ENCODE measurements around the gene SPDYE11.
"Not testable (repeated sequence)": the region's sequence is repeated elsewhere in the genome, so short reads cannot be mapped to it uniquely, and the experiment has no call there.

SPDYE11 gene

DNA sequence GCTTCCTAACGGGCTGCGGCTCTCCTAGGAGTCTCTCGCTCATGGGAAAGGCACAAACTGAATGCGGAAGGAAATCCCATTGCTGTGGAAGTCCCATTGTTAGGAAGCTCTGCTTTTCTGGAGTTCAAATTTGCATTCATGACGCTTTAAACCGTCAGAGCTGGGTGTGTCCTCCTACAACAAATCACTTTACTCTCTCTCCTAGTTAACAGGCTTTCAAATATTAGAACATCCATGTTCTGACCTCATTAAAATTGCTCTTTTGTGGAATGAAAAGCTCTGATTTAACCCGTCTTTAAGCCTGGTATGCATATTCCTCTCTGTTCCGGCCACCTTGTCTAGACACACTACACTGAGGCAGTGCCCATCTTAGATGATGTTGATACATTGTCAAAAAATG, at the start of gene SPDYE11:
Gene SPDYE11 (minus strand): TSS at position 101 of the 400 bp plus-strand sequence. CDS start 1,800 bp downstream, outside the sequence.
- not testable (repeated sequence) for DNase-seq

GRCh38 chr7:73085938-73086337, 28.2 kb upstream of the SPDYE11 start, which contains the start of gene SPDYE9:
Gene SPDYE9, minus strand, starts transcription at chr7:73086038. Its CDS starts 1,800 bp downstream, at chr7:73084238.
- DNase-seq = not testable (repeated sequence)

GRCh38 chr7:73029666-73030065, 28.0 kb downstream of the SPDYE11 start, which contains the start of gene SPDYE8:
Gene SPDYE8, minus strand, starts transcription at chr7:73029766. Its CDS starts 1,800 bp downstream, at chr7:73027966.
- DNase-seq = not testable (repeated sequence)

- peak; percentile 1 for DNase-seq
These were observed 51.2 kb downstream of the SPDYE11 start for GRCh38 chr7:73006491-73006890.

GRCh38 chr7:73005693-73006447, 51.8 kb downstream of the SPDYE11 start:
- DNase-seq = peak; percentile 92

DNA sequence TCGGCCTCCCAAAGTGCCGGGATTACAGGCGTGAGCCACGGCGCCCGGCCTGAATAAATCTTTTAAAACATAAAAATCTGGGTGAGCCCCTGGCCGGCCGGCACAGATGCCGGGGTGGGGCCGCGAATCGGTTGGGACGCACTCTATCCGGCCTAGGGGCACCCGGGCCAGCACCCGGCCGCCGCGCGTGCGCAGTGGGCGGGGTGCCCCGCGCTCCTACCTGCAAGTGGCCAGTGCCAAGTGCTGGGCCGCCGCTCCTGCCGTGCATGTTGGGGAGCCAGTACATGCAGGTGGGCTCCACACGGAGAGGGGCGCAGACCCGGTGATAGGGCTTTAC, 52.4 kb downstream of the SPDYE11 start:
- peak; percentile 76 for DNase-seq

- DNase-seq = not testable (repeated sequence)
These were observed 59.7 kb downstream of the SPDYE11 start for GRCh38 chr7:72997887-72998468.
